Stimulated activated naive CD4-positive, alpha-beta T cell treated with Interleukin-2 at 50 U/mL for 16 hours (primary cell): ENCODE measurements around the gene TIMP3.

ENCODE experiments used
- DNase-seq: peaks from one replicate; lab custom pipeline; 2025; lab: John Stamatoyannopoulos, UW

Gene TIMP3

GRCh38 chr22:32829451-32829851 lies 27.9 kb downstream of the TIMP3 start:
- no peak for DNase-seq

GRCh38 chr22:32830473-32830872 lies 29.0 kb downstream of the TIMP3 start:
- no peak for DNase-seq

- no peak for DNase-seq
Observed at GRCh38 chr22:32830957-32831356, 29.5 kb downstream of the TIMP3 start.

GRCh38 chr22:32831584-32831983 lies 30.1 kb downstream of the TIMP3 start:
- no peak for DNase-seq

- DNase-seq, result no peak
Observed at GRCh38 chr22:32832174-32832573, 30.7 kb downstream of the TIMP3 start.

GRCh38 chr22:32836280-32837123 lies 35.0 kb downstream of the TIMP3 start:
- no peak for DNase-seq

GRCh38 chr22:32837142-32837541 lies 35.6 kb downstream of the TIMP3 start:
- no peak for DNase-seq

- no peak for DNase-seq
Observed at GRCh38 chr22:32837803-32838202, 36.3 kb downstream of the TIMP3 start.

GRCh38 chr22:32839831-32840584 lies 38.5 kb downstream of the TIMP3 start:
- DNase-seq, result no peak

- no peak for DNase-seq
Observed at GRCh38 chr22:32841175-32841574, 39.7 kb downstream of the TIMP3 start.

- no peak for DNase-seq
Observed at GRCh38 chr22:32842486-32842885, 41.0 kb downstream of the TIMP3 start.

- DNase-seq, result no peak
Observed at GRCh38 chr22:32843300-32843699, 41.8 kb downstream of the TIMP3 start.

GRCh38 chr22:32844251-32844650 lies 42.7 kb downstream of the TIMP3 start:
- no peak for DNase-seq

- DNase-seq, result no peak
Observed at GRCh38 chr22:32846780-32847491, 45.4 kb downstream of the TIMP3 start.

GRCh38 chr22:32848226-32848625 lies 46.7 kb downstream of the TIMP3 start:
- no peak for DNase-seq

- DNase-seq, result no peak
Observed at GRCh38 chr22:32849501-32849900, 48.0 kb downstream of the TIMP3 start.

GRCh38 chr22:32850157-32850556 lies 48.7 kb downstream of the TIMP3 start:
- no peak for DNase-seq

GRCh38 chr22:32850591-32851517 lies 49.3 kb downstream of the TIMP3 start:
- DNase-seq, result no peak

- DNase-seq, result no peak
Observed at GRCh38 chr22:32852395-32853251, 51.1 kb downstream of the TIMP3 start.

GRCh38 chr22:32853662-32854061 lies 52.2 kb downstream of the TIMP3 start:
- no peak for DNase-seq
